NCI-H146 treated with DMSO at 0.1 percent for 48 hours (cell line): Measurements from ENCODE around the gene ZNF609.
A peak's percentile ranks its signal among the peaks of the same experiment; 100 is the strongest.

Experiments used
- DNase-seq: peaks from one replicate; lab custom pipeline; 2025; ENCODE audit not compliant: unreplicated experiment; lab: John Stamatoyannopoulos, UW

The ZNF609 gene

DNA sequence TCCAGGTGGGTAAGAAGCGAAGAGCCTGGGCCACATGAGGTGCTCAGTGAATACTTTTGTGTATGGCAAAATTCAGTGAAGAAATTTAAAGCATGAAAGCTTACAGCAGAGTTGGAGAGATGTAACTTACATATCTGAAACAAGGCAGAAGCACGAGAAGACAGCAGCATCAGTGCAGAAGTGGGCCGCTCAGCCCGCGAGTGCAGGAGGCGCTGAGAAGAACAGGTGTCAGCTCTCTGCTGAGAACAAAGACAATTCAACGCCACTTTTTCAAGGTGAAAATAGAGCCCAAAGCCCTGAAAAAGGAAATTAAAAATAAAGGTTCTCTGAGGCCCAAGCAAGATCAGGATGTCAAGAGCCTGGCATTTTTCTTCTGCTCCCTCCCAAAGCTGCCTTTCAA, 256.8 kb downstream of the ZNF609 start:
- DNase-seq, result no peak

- DNase-seq, result no peak
Observed at GRCh38 chr15:64717735-64718495, 257.5 kb downstream of the ZNF609 start.

DNA sequence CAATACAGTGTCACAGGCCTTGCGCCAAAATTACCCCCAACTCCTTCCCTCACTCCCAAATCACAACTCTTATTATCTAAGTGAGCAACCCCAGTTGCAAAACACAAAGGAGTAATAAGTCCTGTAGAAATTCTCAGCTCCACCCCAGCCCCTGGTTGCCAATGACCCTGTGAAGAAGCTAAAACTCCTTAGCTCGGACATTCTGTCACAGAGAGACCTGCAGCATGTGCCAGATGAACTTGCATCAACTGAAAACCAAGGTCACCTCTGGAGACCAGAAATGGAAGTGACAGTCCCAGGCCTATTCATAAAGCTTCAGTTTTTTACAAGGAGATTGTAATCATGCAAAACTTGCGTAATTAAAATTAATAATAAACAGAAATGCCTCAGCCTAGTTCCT, 259.8 kb downstream of the ZNF609 start:
- DNase-seq, result no peak

DNA sequence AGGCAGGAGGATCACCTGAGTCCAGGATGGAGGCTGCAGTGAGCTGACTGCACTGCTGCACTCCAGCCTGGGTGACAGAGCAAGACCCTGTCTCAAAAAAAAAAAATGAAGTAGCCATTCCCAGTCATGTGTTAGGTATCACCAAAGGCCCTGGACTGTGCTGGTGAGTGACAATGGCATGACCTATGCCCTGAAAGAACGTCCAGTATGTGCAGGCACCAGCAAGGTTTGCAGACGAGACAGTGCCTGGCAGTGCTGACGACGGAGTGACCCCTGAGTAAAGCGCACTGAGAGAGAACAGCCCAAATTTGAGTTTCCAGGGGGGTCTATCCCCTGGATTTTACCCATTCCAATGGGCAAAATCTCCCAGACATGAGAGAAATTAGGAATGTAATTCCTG, 269.8 kb downstream of the ZNF609 start:
- DNase-seq, result no peak

DNA sequence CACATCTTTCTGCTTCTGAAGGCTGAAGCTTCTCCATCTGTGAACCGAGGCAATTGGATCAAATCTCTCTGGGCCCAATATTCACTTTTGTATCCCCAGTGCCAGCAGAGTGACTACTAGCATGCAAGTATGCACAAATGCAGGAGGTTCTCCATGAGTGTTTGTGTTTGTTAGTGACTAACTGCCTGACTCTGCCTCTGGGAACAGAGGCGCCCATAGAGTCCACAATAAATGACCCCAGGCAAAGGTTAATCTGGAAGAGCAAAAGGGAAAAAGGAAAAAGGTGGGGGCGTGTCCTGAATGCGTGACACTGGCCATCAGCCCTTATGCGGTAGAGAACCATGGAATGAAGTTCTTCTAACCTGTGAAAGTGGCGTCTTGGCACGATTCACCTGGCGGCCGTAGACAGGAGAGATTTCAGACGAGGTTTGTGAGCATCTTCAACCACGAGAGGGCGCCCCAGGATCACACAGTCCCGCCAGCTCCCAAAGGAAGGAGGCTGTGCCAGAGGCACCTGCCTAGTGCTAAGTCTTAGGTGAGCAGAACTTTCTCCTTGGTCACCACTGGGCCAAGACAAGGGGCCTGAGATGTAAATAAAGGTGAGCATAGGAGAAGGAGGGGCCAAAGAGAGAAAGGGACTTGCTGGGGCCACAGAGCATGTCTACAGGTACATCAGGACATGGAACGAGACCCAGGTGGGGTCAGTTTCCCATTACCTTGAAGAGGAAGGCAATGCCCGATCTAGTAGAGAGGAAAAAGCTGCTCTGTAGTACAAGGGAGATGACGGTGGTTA, 270.8 kb downstream of the ZNF609 start:
- peak; percentile 29 for DNase-seq

GRCh38 chr15:64731805-64732151, 271.4 kb downstream of the ZNF609 start:
- no peak for DNase-seq

GRCh38 chr15:64732156-64732860, 271.9 kb downstream of the ZNF609 start:
- DNase-seq, result no peak
